HepG2 (cell line): Measurements from ENCODE around the gene IL2RA. TPM values are rescaled to one million over a fixed set of nuclear protein-coding genes. Genes with fewer than 3 reads are reported as not detected.

Experiments used
- ATAC-seq: fragments of 200-7000 bp; cut with Tn5 transposase; 3 replicates; pipeline ENCODE4 v1.9.1; 2020; ENCODE audit warnings: mild to moderate bottlenecking, moderate library complexity
- BruUV-seq: library from RNA; stranded (reverse); fragments of 400-500 nt; replicated peaks from 2 replicates; lab custom pipeline; 2021; lab: Mats Ljungman, UMichigan
- CTCF ChIA-PET: fragments of 300-600 bp; formaldehyde crosslinking; extraction: SDS; loops from one replicate; lab custom pipeline; 2021; ENCODE audit warnings: low total read pairs, inconsistent platforms, low intra/inter-chr PET ratio; lab: Yijun Ruan, JAX
- POLR2A ChIA-PET: fragments of 350-600 bp; sonication (Branson Sonifier 250); formaldehyde crosslinking; loops from one replicate; lab custom pipeline; 2020; ENCODE audit warnings: antibody characterized with exemption, inconsistent platforms; lab: Yijun Ruan, JAX
- DNase-seq: peaks from one replicate; pipeline ENCODE4 v3.0.0-alpha.2; 2015; ENCODE audit warnings: low spot score
- FAIRE-seq: peaks from 3 replicates; lab custom pipeline; 2011; peaks lifted over from hg19 to GRCh38; lab: Jason Lieb, UNC
- H2AFZ ChIP-seq: one replicate; pipeline ENCODE4 v1.6.1; 2011; ENCODE audit warnings: low read length, inconsistent platforms
- H3K27ac ChIP-seq: fragments of 300-600 bp; 3 replicates; pipeline ENCODE4 v1.8.0; 2011; ENCODE audit warnings: mixed run types, mild to moderate bottlenecking, mixed read lengths, low read length, inconsistent platforms; ENCODE audit not compliant: insufficient read depth; ENCODE audit errors: extremely low read length
- H3K27me3 ChIP-seq, 2 experiments: fragments of 200-600 bp in 1 of 2; 2 replicates in 1 of 2; 3 replicates in 1 of 2; pipeline versions ENCODE4 v1.6.0 to v1.8.0; 2011; ENCODE audit warnings: low read length in 2 of 2, mild to moderate bottlenecking in 2 of 2, moderate library complexity in 2 of 2, inconsistent platforms in 1 of 2; ENCODE audit not compliant: insufficient read depth in 2 of 2, control insufficient read depth in 1 of 2
- H3K36me3 ChIP-seq, 2 experiments: fragments of 200-600 bp in 1 of 2; replicated peaks in 1 of 2; 2 replicates in 1 of 2; 3 replicates in 1 of 2; pipeline versions ENCODE4 v1.5.1 to v1.8.0; 2011; ENCODE audit warnings: low read length in 2 of 2, inconsistent platforms in 1 of 2; ENCODE audit not compliant: insufficient read depth in 2 of 2, control insufficient read depth in 1 of 2
- H3K4me1 ChIP-seq: 2 replicates; pipeline ENCODE4 v1.5.1; 2012; ENCODE audit warnings: low read length, inconsistent platforms; ENCODE audit not compliant: insufficient read depth
- H3K4me2 ChIP-seq: 2 replicates; pipeline ENCODE4 v1.6.0; 2011; ENCODE audit warnings: low read depth, low read length, inconsistent platforms
- H3K4me3 ChIP-seq, 3 experiments: fragments of 200-600 bp in 1 of 3; sonication (generic), shearing (Covaris generic) in 1 of 3; replicated peaks in 1 of 3; 2 replicates each; pipeline ENCODE4 v1.5.1; 2011 to 2016; ENCODE audit warnings: low read length in 3 of 3, inconsistent platforms in 2 of 3, low read depth in 2 of 3, mild to moderate bottlenecking in 2 of 3, control low read depth in 1 of 3, mixed read lengths in 1 of 3; ENCODE audit not compliant: insufficient read depth in 1 of 3
- H3K79me2 ChIP-seq: one replicate; pipeline ENCODE4 v1.6.1; 2011; ENCODE audit warnings: low read length, inconsistent platforms; ENCODE audit not compliant: insufficient read depth
- H3K9ac ChIP-seq: 2 replicates; pipeline ENCODE4 v1.6.0; 2011; ENCODE audit warnings: mild to moderate bottlenecking, low read depth, low read length, inconsistent platforms; ENCODE audit not compliant: insufficient read depth
- H3K9me3 ChIP-seq: 2 replicates; pipeline ENCODE4 v1.5.1; 2012; ENCODE audit warnings: mild to moderate bottlenecking, low read length
- H4K20me1 ChIP-seq: 2 replicates; pipeline ENCODE4 v1.6.0; 2011; ENCODE audit warnings: inconsistent platforms, mild to moderate bottlenecking, low read length, moderate library complexity; ENCODE audit not compliant: insufficient read depth
- ELF3 ChIP-seq: IDR thresholded peaks from 2 replicates; pipeline ENCODE4 v1.6.1; 2016; ENCODE audit warnings: missing genetic modification reagents, missing compliant biosample characterization
- MIER2 ChIP-seq: IDR thresholded peaks from 2 replicates; pipeline ENCODE4 v1.6.1; 2016; ENCODE audit warnings: missing biosample characterization, missing genetic modification reagents
- PAF1 ChIP-seq: IDR thresholded peaks from 2 replicates; pipeline ENCODE4 v1.6.1; 2016; ENCODE audit warnings: missing genetic modification reagents, missing compliant biosample characterization
- PCBP2 ChIP-seq: fragments of 200-400 bp; formaldehyde crosslinking; optimal IDR thresholded peaks from 2 replicates; pipeline ENCODE3; 2018; ENCODE audit warnings: low read length, low read depth; ENCODE audit not compliant: poor library complexity, severe bottlenecking
- POGZ ChIP-seq: sonication (generic); formaldehyde crosslinking; IDR thresholded peaks from 2 replicates; pipeline ENCODE4 v1.4.0; 2020; ENCODE audit warnings: mild to moderate bottlenecking, missing genetic modification reagents
- TAF1 ChIP-seq: sonication (generic); formaldehyde crosslinking; IDR thresholded peaks from 2 replicates; pipeline ENCODE4 v1.4.0; 2020; ENCODE audit warnings: missing genetic modification reagents
- YEATS2 ChIP-seq: sonication (generic); formaldehyde crosslinking; IDR thresholded peaks from 2 replicates; pipeline ENCODE4 v1.4.0; 2020; ENCODE audit warnings: missing genetic modification reagents, borderline replicate concordance
- ZNF10 ChIP-seq: sonication (generic); formaldehyde crosslinking; IDR thresholded peaks from 2 replicates; pipeline ENCODE4 v1.4.0; 2020; ENCODE audit warnings: mild to moderate bottlenecking, low read depth, missing genetic modification reagents, borderline replicate concordance
- ZNF484 ChIP-seq: sonication (generic); formaldehyde crosslinking; IDR thresholded peaks from 2 replicates; pipeline ENCODE4 v1.5.1; 2020; ENCODE audit warnings: mild to moderate bottlenecking, low read depth, missing genetic modification reagents, borderline replicate concordance
- WGBS: methylation state at CpG from one replicate; pipeline ENCODE4 v1.1.6; 2017; ENCODE audit warnings: low lambda C conversion rate; 5-methylcytosine and 5-hydroxymethylcytosine counted together
- in situ Hi-C: cut with HindIII; loops from 2 replicates; pipeline ENCODE4 v1.10.0; 2017; ENCODE audit warnings: low pct_unique_long_range_greater_than_20kb; ENCODE audit not compliant: extremely low pct_ligation_motif_present
- intact Hi-C: fragments of 100-400 bp; cut with micrococcal nuclease; formaldehyde crosslinking; loops from one replicate; pipeline ENCODE4 v1.10.0; 2022; ENCODE audit not compliant: unreplicated experiment
- polyA plus RNA-seq, 8 experiments: library from polyadenylated mRNA; depleted of rRNA in 3 of 8; stranded (reverse) in 7 of 8; unstranded in 1 of 8; fragments of >200 nt; fragmentation: Illumina TruSeq in 4 of 8; extraction: Trizol in 4 of 8; gene quantifications; 2 replicates each; pipeline versions ENCODE4 v1.2.1 to v1.2.3, GENCODE V29; 2011 to 2016; ENCODE audit warnings: low read depth in 4 of 8, missing spikeins in 1 of 8, mixed read lengths in 1 of 8; ENCODE audit not compliant: insufficient read depth in 1 of 8
- total RNA-seq, 5 experiments: library from RNA; depleted of rRNA; stranded (reverse); fragments of >200 nt; fragmentation: Illumina TruSeq; extraction: Trizol; gene quantifications; 2 replicates each; pipeline ENCODE4 v1.2.3, GENCODE V29; 2016; ENCODE audit warnings: low read depth in 1 of 5
- TF ChIP-seq, protein P1 (sequence below): sonication (generic); formaldehyde crosslinking; IDR thresholded peaks from 2 replicates; pipeline ENCODE4 v1.5.1; 2020; ENCODE audit warnings: mild to moderate bottlenecking, missing genetic modification reagents, borderline replicate concordance

Gene IL2RA
- total and polyA plus RNA-seq, 2 of the 13 experiments (the other 11 are each of a cell fraction or from before 2014, with no cell fraction given): not detected

DNA sequence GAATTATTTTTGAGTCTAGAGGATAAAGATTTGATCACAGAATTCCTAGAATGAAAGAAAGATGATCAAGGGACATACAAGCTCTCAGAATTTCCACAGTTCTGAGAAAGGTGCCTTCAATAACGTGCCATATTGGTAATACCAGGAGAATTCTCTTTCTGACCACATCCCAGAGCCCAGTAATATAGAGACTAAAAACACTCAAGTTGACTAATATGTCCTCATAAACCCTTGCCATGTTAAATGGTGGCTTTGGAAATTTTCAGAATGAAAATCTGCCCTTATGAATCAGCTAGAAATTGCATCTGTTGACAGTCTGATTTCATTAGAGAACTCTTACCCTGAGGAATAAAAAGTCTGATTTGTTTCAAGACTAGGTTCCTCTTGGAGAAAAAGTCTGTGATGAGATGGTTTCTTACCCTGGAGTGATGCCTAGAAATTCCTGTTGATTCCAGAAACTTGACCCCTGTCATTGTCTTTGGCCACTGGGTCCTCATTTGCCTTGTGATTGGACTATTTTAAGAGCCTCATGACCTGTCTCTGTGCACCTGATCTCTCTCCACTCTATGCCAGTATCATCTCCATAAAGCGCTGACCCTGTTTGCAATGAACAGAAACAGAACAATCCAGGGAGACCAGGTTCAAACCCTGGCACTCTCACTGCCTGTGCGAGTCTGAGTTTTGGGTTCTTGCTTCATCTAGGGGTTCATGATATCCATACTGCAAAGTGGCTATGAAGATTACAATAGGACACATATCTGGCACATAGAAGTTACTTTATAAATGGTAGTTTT, 3.3 kb downstream of the IL2RA start:
- no peak for TF ChIP-seq MIER2 (CRISPR knock-in tag)
- TF ChIP-seq YEATS2 (CRISPR knock-in tag): no peak
- TF ChIP-seq ZNF10: no peak
- no peak for TF ChIP-seq PCBP2
- TF ChIP-seq, protein P1, sequence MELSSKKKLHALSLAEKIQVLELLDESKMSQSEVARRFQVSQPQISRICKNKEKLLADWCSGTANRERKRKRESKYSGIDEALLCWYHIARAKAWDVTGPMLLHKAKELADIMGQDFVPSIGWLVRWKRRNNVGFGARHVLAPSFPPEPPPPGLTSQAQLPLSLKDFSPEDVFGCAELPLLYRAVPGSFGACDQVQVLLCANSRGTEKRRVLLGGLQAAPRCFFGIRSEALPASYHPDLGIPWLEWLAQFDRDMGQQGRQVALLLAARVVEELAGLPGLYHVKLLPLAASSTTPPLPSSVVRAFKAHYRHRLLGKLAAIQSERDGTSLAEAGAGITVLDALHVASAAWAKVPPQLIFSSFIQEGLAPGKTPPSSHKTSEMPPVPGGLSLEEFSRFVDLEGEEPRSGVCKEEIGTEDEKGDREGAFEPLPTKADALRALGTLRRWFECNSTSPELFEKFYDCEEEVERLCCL (CRISPR knock-in tag): no peak
- no peak for TF ChIP-seq TAF1
- TF ChIP-seq POGZ: no peak
- no peak for TF ChIP-seq ELF3 (CRISPR knock-in tag)
- TF ChIP-seq PAF1 (CRISPR knock-in tag): no peak
- TF ChIP-seq ZNF484 (CRISPR knock-in tag): no peak
- TF ChIP-seq, all 625 proteins: peak for 0
- POLR2A ChIA-PET: no interaction called here
- Histone ChIP-seq H3K9ac (no peak overlapping the region), H3K27ac (no peak overlapping the region), H2AFZ (no peak overlapping the region), H3K4me2 (no peak overlapping the region), H3K27me3 (no peaks in the 10 kb centered on the region; a peak in 2 of 5 replicates), H4K20me1 (no peaks in the 10 kb centered on the region), H3K4me1 (peaks cover 8% of the 10 kb centered on the region), H3K9me3 (no peaks in the 10 kb centered on the region), H3K4me3 (no peak overlapping the region), H3K79me2 (no peaks in the 10 kb centered on the region), H3K36me3 (no peaks in the 10 kb centered on the region)
- no peak for ATAC-seq
- in situ Hi-C loops (no loop called here), intact Hi-C loops (no loop called here)
- 0% methylated on average over 3 of the region's 3 CpGs for WGBS
- no peak for FAIRE-seq
- CTCF ChIA-PET: no interaction called here
- no TSS peak for BruUV-seq
- DNase-seq: no peak
